Vagina (tissue), 2 donors: ENCODE data around the gene CLEC6A.

Experiments
- POLR2A ChIP-seq, 2 donors: fragments of 450-650 bp; IDR thresholded peaks; one replicate each; pipeline ENCODE4 v1.6.1; 2017; ENCODE audit warnings: antibody characterized with exemption in 2 of 2, mild to moderate bottlenecking in 2 of 2, moderate library complexity in 2 of 2
- POLR2AphosphoS5 ChIP-seq, 2 donors: sonication (generic); formaldehyde crosslinking; IDR thresholded peaks; one replicate each; pipeline ENCODE4 v1.9.0; 2017; ENCODE audit warnings: antibody characterized with exemption in 2 of 2, mild to moderate bottlenecking in 2 of 2, low read depth in 1 of 2; ENCODE audit not compliant: insufficient read depth in 1 of 2
- TF ChIP-seq, protein P1 (sequence below), 3 experiments: fragments of 450-650 bp in 2 of 3; fragments of 200-600 bp in 1 of 3; sonication (generic) in 1 of 3; IDR thresholded peaks; one replicate each; pipeline ENCODE4 v1.5.1; 2017 to 2019; ENCODE audit warnings: antibody characterized with exemption in 3 of 3, mild to moderate bottlenecking in 2 of 3, moderate library complexity in 2 of 3

DNA sequence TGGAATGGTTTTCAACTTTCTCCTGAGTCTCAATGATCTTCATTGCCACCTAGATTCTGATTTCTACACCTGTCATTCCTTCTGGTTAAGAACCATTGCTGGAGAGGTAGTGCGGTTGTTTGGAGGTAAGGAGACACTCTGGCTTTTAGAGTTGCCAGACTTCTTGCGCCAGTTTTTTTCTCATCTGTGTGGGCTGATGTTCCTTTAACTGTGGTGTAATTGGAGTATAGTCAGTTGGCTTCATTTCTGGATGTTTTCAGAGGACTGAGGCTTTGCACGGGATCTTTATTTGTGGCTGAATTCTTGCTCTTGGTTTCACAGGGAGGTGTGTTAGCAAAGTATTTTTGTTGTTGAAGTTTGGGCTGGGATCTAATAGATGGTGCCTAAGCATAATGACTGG lies 51.8 kb downstream of the CLEC6A start:
- TF ChIP-seq, protein P1, sequence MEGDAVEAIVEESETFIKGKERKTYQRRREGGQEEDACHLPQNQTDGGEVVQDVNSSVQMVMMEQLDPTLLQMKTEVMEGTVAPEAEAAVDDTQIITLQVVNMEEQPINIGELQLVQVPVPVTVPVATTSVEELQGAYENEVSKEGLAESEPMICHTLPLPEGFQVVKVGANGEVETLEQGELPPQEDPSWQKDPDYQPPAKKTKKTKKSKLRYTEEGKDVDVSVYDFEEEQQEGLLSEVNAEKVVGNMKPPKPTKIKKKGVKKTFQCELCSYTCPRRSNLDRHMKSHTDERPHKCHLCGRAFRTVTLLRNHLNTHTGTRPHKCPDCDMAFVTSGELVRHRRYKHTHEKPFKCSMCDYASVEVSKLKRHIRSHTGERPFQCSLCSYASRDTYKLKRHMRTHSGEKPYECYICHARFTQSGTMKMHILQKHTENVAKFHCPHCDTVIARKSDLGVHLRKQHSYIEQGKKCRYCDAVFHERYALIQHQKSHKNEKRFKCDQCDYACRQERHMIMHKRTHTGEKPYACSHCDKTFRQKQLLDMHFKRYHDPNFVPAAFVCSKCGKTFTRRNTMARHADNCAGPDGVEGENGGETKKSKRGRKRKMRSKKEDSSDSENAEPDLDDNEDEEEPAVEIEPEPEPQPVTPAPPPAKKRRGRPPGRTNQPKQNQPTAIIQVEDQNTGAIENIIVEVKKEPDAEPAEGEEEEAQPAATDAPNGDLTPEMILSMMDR (IDR thresholded peaks at IDR 0.05): no peak
- TF ChIP-seq POLR2AphosphoS5 (IDR thresholded peaks at IDR 0.05; ENCODE audit: insufficient read depth in 1 of 2, low read depth in 1 of 2) (no peak), POLR2A (IDR thresholded peaks at IDR 0.05) (no peak)
